HG03175 (cell line): ENCODE data around the gene RBM20.

Experiments used
- ATAC-seq: cut with Tn5 transposase; IDR thresholded peaks from one replicate; pipeline ENCODE4 v1.9.1; 2021; ENCODE audit warnings: mild to moderate bottlenecking, moderate library complexity; ENCODE audit not compliant: unreplicated experiment

RBM20 gene

GRCh38 chr10:110671788-110672579 is 27.8 kb downstream of the RBM20 start:
- ATAC-seq = peak; percentile 100

GRCh38 chr10:110672580-110672919 is 28.4 kb downstream of the RBM20 start:
- ATAC-seq = peak; percentile 24

DNA sequence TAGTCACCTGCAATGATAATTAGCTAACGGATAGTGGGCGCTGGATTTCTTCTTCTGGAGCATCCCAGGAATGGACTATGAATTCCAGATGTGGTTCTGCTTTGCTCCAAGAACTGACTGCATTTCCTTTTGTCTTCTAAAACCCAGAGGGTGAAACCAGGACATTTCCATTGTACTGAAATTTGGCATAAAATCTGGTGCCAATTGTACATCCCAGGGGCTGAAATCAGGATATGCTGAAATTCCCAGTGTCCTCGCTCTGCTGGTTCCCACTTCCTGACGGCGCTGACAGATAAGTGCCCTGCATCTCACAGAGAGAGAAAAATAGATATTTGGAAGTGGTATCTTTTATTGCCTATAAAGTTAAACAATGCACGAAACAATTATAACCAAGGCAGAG is 31.9 kb downstream of the RBM20 start:
- no peak for ATAC-seq

DNA sequence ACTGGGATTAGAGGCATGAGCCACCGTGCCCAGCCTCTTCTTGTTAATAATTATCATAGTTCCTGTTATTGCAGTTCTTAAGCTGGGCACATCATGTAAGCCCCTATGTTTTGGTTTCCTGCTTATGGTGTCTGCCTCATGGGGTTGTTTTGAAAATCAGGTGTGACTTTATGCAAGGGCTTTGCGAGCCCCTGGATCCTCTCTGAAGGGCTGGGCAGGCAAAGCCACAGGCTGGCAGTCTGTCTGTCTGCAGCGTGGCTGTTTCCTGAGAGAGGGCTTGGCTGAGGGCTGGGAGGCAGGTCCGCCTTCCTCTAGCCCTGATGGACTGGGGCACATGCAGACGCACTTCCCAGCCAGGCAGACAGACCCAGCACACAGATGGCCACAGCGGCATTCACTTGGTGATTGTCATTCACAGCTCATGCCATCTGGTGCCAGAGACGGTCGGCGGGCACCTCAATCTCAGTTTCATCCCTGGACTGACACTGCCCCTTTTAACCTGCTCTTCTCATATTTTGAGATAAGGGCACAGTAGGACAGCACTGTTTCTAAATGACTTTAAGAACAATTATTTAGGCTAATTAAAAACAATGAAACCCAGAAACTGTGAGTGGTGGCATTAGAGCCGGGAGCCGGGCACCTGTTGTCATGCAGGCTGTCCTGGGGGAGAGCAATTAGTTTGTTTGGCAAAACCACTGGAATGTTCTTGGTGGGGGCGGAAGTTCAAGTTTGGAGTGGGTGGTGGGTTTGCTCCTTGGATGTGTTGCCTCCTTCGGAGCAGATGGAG is 35.5 kb downstream of the RBM20 start:
- no peak for ATAC-seq

- ATAC-seq = no peak
Measured at GRCh38 chr10:110680273-110681020, 36.3 kb downstream of the RBM20 start.

DNA sequence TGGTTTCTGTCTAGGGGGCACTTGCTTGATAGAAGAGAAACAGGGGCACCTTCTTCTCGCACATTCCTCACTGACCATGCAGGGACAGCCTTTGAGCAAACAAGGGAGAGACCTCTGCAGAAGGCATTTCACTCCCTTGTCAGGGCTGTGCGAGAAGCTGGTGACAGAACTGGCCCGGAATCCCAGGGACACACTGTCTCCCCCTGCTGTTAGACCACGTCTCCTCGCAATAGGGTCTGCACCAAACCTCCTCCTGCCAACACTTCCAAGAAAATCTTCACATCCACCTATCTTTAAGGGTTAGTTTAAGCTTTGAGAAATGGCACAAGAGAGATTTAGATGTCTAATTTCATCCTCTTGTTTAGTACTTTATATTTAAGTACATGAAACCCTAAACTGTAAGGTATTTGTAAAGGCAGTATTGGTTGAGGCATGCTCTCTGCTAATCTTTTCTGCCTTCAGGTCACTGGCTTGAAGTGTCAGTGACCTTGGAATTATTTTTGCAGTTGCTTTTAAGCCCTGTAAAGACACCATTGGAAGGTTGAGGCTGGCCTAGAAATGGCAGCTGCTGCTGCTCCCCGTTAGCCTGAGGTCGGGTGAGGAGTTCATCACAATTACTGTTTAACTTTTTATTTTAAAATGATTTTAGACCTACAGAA is 37.0 kb downstream of the RBM20 start:
- ATAC-seq = no peak

GRCh38 chr10:110682348-110682747 is 38.2 kb downstream of the RBM20 start:
- ATAC-seq = no peak

- ATAC-seq = no peak
Measured at GRCh38 chr10:110684800-110685446, 40.8 kb downstream of the RBM20 start.

- ATAC-seq = no peak
Measured at GRCh38 chr10:110686047-110686446, 41.9 kb downstream of the RBM20 start.

GRCh38 chr10:110686949-110687348 is 42.8 kb downstream of the RBM20 start:
- no peak for ATAC-seq

GRCh38 chr10:110687400-110687799 is 43.3 kb downstream of the RBM20 start:
- no peak for ATAC-seq

- no peak for ATAC-seq
Measured at GRCh38 chr10:110691139-110691538, 47.0 kb downstream of the RBM20 start.

GRCh38 chr10:110694263-110694662 is 50.1 kb downstream of the RBM20 start:
- no peak for ATAC-seq

DNA sequence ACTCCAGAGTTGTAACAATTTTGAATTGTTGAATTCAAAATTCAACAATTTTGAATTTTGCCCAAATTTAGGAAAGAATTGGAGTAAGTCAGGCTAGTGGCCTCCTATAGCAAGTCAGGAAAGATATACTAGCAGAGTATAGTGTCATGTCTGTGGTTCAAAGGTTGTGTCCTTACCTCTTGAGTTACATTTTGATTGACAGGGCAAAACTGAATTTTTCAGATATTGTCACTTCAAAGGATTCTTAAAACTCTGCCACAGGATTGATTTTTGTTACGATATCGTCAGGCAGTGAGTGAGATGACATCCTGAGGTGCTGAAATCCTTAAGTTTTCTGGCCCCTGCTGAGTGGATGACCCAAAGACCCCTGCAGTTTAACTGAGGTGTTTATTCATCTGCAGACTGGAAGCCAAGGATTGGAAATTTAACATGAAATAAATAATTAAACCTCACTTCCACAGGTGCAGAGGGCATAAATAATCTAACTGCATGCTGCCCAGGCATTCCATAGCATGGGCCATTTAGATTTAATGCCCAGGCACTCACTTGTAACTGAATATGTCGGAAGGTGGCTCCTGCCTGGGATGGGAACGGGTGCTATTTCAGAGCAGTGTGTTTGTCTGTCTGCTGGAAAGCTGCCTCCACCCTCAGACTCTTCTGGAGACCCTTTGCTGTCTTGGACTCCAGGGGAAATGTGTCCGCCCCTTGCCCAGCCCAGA is 50.8 kb downstream of the RBM20 start:
- ATAC-seq = no peak

DNA sequence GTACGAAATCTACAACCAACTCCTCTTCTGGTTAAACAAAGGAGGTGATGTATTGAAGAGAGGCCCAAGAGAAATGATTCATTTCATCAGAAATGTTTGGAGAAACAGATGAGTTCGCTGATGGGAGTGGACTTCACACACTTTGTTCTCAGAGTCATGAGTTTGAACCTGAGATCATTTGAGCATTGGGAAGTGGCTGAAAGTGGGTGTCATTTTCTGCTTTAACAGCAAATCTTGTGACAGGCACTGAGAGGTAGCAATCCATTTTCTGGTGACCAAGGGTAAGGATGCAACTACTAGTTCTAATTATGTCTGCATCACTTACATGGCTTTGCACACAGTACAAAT is 51.4 kb downstream of the RBM20 start:
- ATAC-seq = no peak

- no peak for ATAC-seq
Measured at GRCh38 chr10:110696436-110696835, 52.3 kb downstream of the RBM20 start.

DNA sequence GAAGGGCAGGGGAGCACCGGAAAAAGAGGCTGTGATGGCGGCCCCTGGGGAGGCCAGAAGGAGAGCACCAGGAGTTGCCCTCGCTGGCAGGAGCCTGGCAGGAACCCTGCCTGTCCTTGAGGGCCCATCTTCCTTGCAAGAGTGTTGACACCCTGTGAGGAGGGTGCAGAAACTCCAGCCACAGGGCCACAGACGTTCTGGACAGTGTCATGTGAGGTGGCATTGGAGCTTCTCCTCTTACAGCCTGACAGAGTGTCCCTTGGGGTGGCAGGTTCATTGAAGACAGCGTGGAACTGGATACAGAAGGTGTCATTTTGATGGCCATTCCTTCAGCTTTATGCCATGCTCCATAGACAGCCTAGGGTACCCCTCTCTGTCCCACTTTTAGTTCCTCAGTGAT is 54.2 kb downstream of the RBM20 start:
- no peak for ATAC-seq

- no peak for ATAC-seq
Measured at GRCh38 chr10:110698782-110699201, 54.7 kb downstream of the RBM20 start.

GRCh38 chr10:110699859-110700468 is 55.8 kb downstream of the RBM20 start:
- ATAC-seq = no peak
